ENCODE results near the gene HTRA3.

Gene HTRA3

GRCh38 chr4:8280876-8281440, 11.4 kb downstream of the HTRA3 start:
- Histone ChIP-seq H3K4me1 (ENCODE audit: control insufficient read depth, insufficient read depth, low read length, poor library complexity, severe bottlenecking) (no peaks in the 10 kb centered on the region), H3K36me3 (ENCODE audit: control insufficient read depth, insufficient read depth, low read length) (no peaks in the 10 kb centered on the region), H3K27me3 (replicated peaks; ENCODE audit: control insufficient read depth, insufficient read depth, low read length, poor library complexity, severe bottlenecking) (no peaks in the 10 kb centered on the region), H3K9me3 (ENCODE audit: control insufficient read depth, low read length) (no peaks in the 10 kb centered on the region), H3K4me3 (ENCODE audit: insufficient read depth, low read depth, low read length, poor library complexity, severe bottlenecking) (no peak overlapping the region), H3K27ac (ENCODE audit: insufficient read depth, low read length, poor library complexity, severe bottlenecking) (no peak overlapping the region)
- no peak for DNase-seq

- H3K9me3 ChIP-seq (ENCODE audit: control insufficient read depth, low read length): no peaks in the 10 kb centered on the region
- no peak for DNase-seq
- no peaks in the 10 kb centered on the region for H3K36me3 ChIP-seq (ENCODE audit: control insufficient read depth, insufficient read depth, low read length)
- H3K4me3 ChIP-seq (ENCODE audit: insufficient read depth, low read depth, low read length, poor library complexity, severe bottlenecking): no peak overlapping the region
- no peaks in the 10 kb centered on the region for H3K4me1 ChIP-seq (ENCODE audit: control insufficient read depth, insufficient read depth, low read length, poor library complexity, severe bottlenecking)
- H3K27me3 ChIP-seq (replicated peaks; ENCODE audit: control insufficient read depth, insufficient read depth, low read length, poor library complexity, severe bottlenecking): no peaks in the 10 kb centered on the region
- H3K27ac ChIP-seq (ENCODE audit: insufficient read depth, low read length, poor library complexity, severe bottlenecking): no peak overlapping the region
Observed at GRCh38 chr4:8281519-8282133, 12.1 kb downstream of the HTRA3 start.

DNA sequence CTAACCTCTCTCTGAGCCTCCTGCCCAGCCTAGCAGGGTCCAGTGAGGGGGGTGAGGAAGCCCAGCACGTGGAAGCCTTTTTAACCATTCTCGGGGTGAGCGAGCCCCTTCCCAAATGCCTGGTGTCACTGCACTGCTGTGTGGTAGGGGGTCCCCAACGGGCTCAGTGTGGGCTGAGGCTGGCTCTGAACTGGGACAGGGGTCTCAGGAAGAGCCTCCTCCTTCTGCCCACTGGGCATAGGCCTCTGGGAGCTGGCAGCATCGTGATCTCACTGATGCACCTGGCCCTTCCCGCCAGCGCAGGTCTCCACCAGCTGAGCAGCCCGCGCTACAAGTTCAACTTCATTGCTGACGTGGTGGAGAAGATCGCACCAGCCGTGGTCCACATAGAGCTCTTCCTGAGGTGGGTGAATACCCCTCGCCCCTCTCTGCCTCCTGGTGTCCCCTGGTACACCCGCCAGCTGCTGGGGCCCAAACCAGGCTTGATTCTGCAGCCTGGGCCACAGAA, 12.6 kb downstream of the HTRA3 start:
- Histone ChIP-seq H3K27me3 (replicated peaks; ENCODE audit: control insufficient read depth, insufficient read depth, low read length, poor library complexity, severe bottlenecking) (no peaks in the 10 kb centered on the region), H3K27ac (ENCODE audit: insufficient read depth, low read length, poor library complexity, severe bottlenecking) (no peak overlapping the region), H3K4me1 (ENCODE audit: control insufficient read depth, insufficient read depth, low read length, poor library complexity, severe bottlenecking) (no peaks in the 10 kb centered on the region), H3K36me3 (ENCODE audit: control insufficient read depth, insufficient read depth, low read length) (no peaks in the 10 kb centered on the region), H3K9me3 (ENCODE audit: control insufficient read depth, low read length) (no peaks in the 10 kb centered on the region), H3K4me3 (ENCODE audit: insufficient read depth, low read depth, low read length, poor library complexity, severe bottlenecking) (no peak overlapping the region)
- no peak for DNase-seq

DNA sequence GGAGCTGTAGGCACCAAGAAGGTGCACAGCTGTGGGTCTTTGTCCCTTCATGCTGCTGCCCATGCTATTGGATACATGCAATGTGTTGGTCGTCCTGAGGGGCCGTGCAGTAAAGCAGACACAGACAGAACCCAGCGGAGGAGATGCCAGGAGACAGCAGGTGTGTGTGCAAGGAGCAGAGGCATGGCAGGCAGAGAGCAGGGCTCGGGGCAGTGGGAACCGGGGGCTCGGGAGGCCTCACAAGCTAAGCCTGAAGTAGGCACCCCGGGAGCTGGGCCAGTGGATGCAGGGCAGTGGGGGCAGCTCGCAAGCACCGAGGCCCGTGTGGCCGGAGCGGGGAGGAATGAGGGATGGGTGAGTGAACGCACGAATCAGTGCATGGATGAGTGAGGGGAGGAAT, 13.2 kb downstream of the HTRA3 start:
- Histone ChIP-seq H3K27me3 (replicated peaks; ENCODE audit: control insufficient read depth, insufficient read depth, low read length, poor library complexity, severe bottlenecking) (no peaks in the 10 kb centered on the region), H3K4me1 (ENCODE audit: control insufficient read depth, insufficient read depth, low read length, poor library complexity, severe bottlenecking) (no peaks in the 10 kb centered on the region), H3K27ac (ENCODE audit: insufficient read depth, low read length, poor library complexity, severe bottlenecking) (no peak overlapping the region), H3K36me3 (ENCODE audit: control insufficient read depth, insufficient read depth, low read length) (no peaks in the 10 kb centered on the region), H3K4me3 (ENCODE audit: insufficient read depth, low read depth, low read length, poor library complexity, severe bottlenecking) (no peak overlapping the region), H3K9me3 (ENCODE audit: control insufficient read depth, low read length) (no peaks in the 10 kb centered on the region)
- DNase-seq: no peak

GRCh38 chr4:8283161-8283560, 13.6 kb downstream of the HTRA3 start:
- Histone ChIP-seq H3K27me3 (replicated peaks; ENCODE audit: control insufficient read depth, insufficient read depth, low read length, poor library complexity, severe bottlenecking) (no peaks in the 10 kb centered on the region), H3K36me3 (ENCODE audit: control insufficient read depth, insufficient read depth, low read length) (no peaks in the 10 kb centered on the region), H3K4me3 (ENCODE audit: insufficient read depth, low read depth, low read length, poor library complexity, severe bottlenecking) (no peak overlapping the region), H3K9me3 (ENCODE audit: control insufficient read depth, low read length) (no peaks in the 10 kb centered on the region), H3K27ac (ENCODE audit: insufficient read depth, low read length, poor library complexity, severe bottlenecking) (no peak overlapping the region), H3K4me1 (ENCODE audit: control insufficient read depth, insufficient read depth, low read length, poor library complexity, severe bottlenecking) (no peaks in the 10 kb centered on the region)
- DNase-seq: no peak

- H3K4me1 ChIP-seq (ENCODE audit: control insufficient read depth, insufficient read depth, low read length, poor library complexity, severe bottlenecking): no peaks in the 10 kb centered on the region
- no peaks in the 10 kb centered on the region for H3K36me3 ChIP-seq (ENCODE audit: control insufficient read depth, insufficient read depth, low read length)
- H3K9me3 ChIP-seq (ENCODE audit: control insufficient read depth, low read length): no peaks in the 10 kb centered on the region
- no peak overlapping the region for H3K27ac ChIP-seq (ENCODE audit: insufficient read depth, low read length, poor library complexity, severe bottlenecking)
- H3K4me3 ChIP-seq (ENCODE audit: insufficient read depth, low read depth, low read length, poor library complexity, severe bottlenecking): no peak overlapping the region
- DNase-seq: no peak
- no peaks in the 10 kb centered on the region for H3K27me3 ChIP-seq (replicated peaks; ENCODE audit: control insufficient read depth, insufficient read depth, low read length, poor library complexity, severe bottlenecking)
Observed at GRCh38 chr4:8283631-8284121, 14.1 kb downstream of the HTRA3 start.

- Histone ChIP-seq H3K9me3 (ENCODE audit: control insufficient read depth, low read length) (no peaks in the 10 kb centered on the region), H3K36me3 (ENCODE audit: control insufficient read depth, insufficient read depth, low read length) (no peaks in the 10 kb centered on the region), H3K4me1 (ENCODE audit: control insufficient read depth, insufficient read depth, low read length, poor library complexity, severe bottlenecking) (no peaks in the 10 kb centered on the region), H3K27me3 (replicated peaks; ENCODE audit: control insufficient read depth, insufficient read depth, low read length, poor library complexity, severe bottlenecking) (no peaks in the 10 kb centered on the region), H3K27ac (ENCODE audit: insufficient read depth, low read length, poor library complexity, severe bottlenecking) (no peak overlapping the region), H3K4me3 (ENCODE audit: insufficient read depth, low read depth, low read length, poor library complexity, severe bottlenecking) (no peak overlapping the region)
- no peak for DNase-seq
Observed at GRCh38 chr4:8284391-8284790, 14.8 kb downstream of the HTRA3 start.

GRCh38 chr4:8285143-8285975, 15.8 kb downstream of the HTRA3 start:
- no peak overlapping the region for H3K27ac ChIP-seq (ENCODE audit: insufficient read depth, low read length, poor library complexity, severe bottlenecking)
- no peaks in the 10 kb centered on the region for H3K36me3 ChIP-seq (ENCODE audit: control insufficient read depth, insufficient read depth, low read length)
- H3K4me1 ChIP-seq (ENCODE audit: control insufficient read depth, insufficient read depth, low read length, poor library complexity, severe bottlenecking): no peaks in the 10 kb centered on the region
- H3K4me3 ChIP-seq (ENCODE audit: insufficient read depth, low read depth, low read length, poor library complexity, severe bottlenecking): no peak overlapping the region
- no peaks in the 10 kb centered on the region for H3K27me3 ChIP-seq (replicated peaks; ENCODE audit: control insufficient read depth, insufficient read depth, low read length, poor library complexity, severe bottlenecking)
- DNase-seq: no peak
- H3K9me3 ChIP-seq (ENCODE audit: control insufficient read depth, low read length): no peaks in the 10 kb centered on the region

DNA sequence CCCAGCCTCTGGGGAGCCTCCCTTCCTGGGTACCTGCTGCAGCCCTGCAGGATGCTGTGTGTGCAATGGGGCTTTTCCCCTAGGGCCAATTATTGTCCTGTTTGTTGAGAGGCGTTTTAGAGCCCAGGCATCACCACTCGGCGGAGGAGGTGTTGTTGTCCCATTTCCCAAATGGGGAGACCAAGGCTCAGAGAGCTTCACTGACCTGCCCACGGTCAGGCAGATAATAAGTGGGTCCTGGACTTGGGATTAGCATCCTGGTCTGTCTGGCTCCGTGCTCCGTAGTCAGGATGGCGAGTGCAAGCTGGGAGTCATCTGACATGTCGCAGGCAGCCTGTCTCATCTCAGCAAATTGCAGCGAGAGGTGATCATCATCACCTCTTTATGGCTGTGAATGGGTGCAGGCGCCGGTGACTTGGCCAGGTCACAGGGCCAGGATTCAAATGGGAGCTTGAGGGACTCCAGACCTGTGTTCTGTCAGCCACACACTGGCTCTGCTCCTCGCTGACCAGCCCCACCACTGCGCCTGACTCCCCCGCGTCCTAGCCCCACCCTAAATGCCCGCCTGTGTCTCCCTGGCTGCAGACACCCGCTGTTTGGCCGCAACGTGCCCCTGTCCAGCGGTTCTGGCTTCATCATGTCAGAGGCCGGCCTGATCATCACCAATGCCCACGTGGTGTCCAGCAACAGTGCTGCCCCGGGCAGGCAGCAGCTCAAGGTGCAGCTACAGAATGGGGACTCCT, 16.6 kb downstream of the HTRA3 start:
- no peaks in the 10 kb centered on the region for H3K9me3 ChIP-seq (ENCODE audit: control insufficient read depth, low read length)
- no peak overlapping the region for H3K4me3 ChIP-seq (ENCODE audit: insufficient read depth, low read depth, low read length, poor library complexity, severe bottlenecking)
- DNase-seq: no peak
- no peak overlapping the region for H3K27ac ChIP-seq (ENCODE audit: insufficient read depth, low read length, poor library complexity, severe bottlenecking)
- H3K27me3 ChIP-seq (replicated peaks; ENCODE audit: control insufficient read depth, insufficient read depth, low read length, poor library complexity, severe bottlenecking): no peaks in the 10 kb centered on the region
- H3K36me3 ChIP-seq (ENCODE audit: control insufficient read depth, insufficient read depth, low read length): no peaks in the 10 kb centered on the region
- H3K4me1 ChIP-seq (ENCODE audit: control insufficient read depth, insufficient read depth, low read length, poor library complexity, severe bottlenecking): no peaks in the 10 kb centered on the region
